ENCODE results near the gene KCNMB4.

DNA sequence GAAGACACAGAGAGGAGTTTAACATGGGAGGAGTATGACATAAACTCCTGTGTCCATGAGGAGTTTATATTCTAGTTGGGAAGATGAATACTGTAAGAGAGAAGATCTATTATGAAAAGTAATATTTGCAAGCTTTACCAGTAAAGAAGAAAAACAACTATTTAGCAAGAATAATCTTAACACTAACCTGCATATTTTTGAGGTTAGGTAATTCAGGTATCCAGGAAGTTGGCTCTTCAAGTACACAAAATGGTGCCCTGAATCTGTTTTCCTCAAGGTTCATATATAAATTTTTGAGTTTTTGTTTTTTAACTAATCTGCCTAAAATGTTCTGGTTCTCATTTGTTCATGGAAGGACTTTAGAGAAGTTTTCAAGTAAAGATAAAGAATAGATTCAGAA is 33.9 kb upstream of the KCNMB4 start:
- TF ChIP-seq, protein P1, sequence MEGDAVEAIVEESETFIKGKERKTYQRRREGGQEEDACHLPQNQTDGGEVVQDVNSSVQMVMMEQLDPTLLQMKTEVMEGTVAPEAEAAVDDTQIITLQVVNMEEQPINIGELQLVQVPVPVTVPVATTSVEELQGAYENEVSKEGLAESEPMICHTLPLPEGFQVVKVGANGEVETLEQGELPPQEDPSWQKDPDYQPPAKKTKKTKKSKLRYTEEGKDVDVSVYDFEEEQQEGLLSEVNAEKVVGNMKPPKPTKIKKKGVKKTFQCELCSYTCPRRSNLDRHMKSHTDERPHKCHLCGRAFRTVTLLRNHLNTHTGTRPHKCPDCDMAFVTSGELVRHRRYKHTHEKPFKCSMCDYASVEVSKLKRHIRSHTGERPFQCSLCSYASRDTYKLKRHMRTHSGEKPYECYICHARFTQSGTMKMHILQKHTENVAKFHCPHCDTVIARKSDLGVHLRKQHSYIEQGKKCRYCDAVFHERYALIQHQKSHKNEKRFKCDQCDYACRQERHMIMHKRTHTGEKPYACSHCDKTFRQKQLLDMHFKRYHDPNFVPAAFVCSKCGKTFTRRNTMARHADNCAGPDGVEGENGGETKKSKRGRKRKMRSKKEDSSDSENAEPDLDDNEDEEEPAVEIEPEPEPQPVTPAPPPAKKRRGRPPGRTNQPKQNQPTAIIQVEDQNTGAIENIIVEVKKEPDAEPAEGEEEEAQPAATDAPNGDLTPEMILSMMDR (IDR thresholded peaks at IDR 0.05; ENCODE audit: low read depth, low read length, missing input control), result no peak
- TF ChIP-seq JUND (IDR thresholded peaks at IDR 0.05), result no peak
- TF ChIP-seq, protein P2, sequence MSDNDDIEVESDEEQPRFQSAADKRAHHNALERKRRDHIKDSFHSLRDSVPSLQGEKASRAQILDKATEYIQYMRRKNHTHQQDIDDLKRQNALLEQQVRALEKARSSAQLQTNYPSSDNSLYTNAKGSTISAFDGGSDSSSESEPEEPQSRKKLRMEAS (IDR thresholded peaks at IDR 0.05), result no peak
